B cell (primary cell): ENCODE results near the gene KCTD5.

Source experiments
- EZH2 ChIP-seq: IDR thresholded peaks from 2 replicates; pipeline ENCODE4 v1.6.1; 2012; ENCODE audit warnings: borderline replicate concordance, low read depth, mild to moderate bottlenecking, moderate library complexity, low read length; ENCODE audit not compliant: insufficient read depth, poor library complexity, severe bottlenecking
- TF ChIP-seq, protein P1 (sequence below): fragments of 200-600 bp; IDR thresholded peaks from one replicate; pipeline ENCODE4 v1.8.0; 2022; ENCODE audit warnings: antibody characterized with exemption, mild to moderate bottlenecking

- TF ChIP-seq, protein P1, sequence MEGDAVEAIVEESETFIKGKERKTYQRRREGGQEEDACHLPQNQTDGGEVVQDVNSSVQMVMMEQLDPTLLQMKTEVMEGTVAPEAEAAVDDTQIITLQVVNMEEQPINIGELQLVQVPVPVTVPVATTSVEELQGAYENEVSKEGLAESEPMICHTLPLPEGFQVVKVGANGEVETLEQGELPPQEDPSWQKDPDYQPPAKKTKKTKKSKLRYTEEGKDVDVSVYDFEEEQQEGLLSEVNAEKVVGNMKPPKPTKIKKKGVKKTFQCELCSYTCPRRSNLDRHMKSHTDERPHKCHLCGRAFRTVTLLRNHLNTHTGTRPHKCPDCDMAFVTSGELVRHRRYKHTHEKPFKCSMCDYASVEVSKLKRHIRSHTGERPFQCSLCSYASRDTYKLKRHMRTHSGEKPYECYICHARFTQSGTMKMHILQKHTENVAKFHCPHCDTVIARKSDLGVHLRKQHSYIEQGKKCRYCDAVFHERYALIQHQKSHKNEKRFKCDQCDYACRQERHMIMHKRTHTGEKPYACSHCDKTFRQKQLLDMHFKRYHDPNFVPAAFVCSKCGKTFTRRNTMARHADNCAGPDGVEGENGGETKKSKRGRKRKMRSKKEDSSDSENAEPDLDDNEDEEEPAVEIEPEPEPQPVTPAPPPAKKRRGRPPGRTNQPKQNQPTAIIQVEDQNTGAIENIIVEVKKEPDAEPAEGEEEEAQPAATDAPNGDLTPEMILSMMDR, result no peak
- TF ChIP-seq EZH2, result no peak
Measured at GRCh38 chr16:2752035-2752849, 69.9 kb downstream of the KCTD5 start, which contains the start of gene SRRM2.
